Fibroblast of skin of abdomen (primary cell): ENCODE data around the gene NKX3-2.
A peak's percentile ranks its signal among the peaks of the same experiment; 100 is the strongest.

ENCODE experiments used
- DNase-seq: peaks from one replicate; pipeline ENCODE4 v3.0.0-alpha.2; 2013

NKX3-2 gene

GRCh38 chr4:13530823-13531624 lies 13.3 kb downstream of the NKX3-2 start:
- no peak for DNase-seq

- no peak for DNase-seq
These were observed 15.0 kb downstream of the NKX3-2 start for GRCh38 chr4:13529128-13529919.

GRCh38 chr4:13528821-13529127 lies 15.5 kb downstream of the NKX3-2 start:
- no peak for DNase-seq

- DNase-seq, result no peak
These were observed 16.1 kb downstream of the NKX3-2 start for GRCh38 chr4:13527981-13528820.

GRCh38 chr4:13527192-13527980 lies 16.9 kb downstream of the NKX3-2 start:
- no peak for DNase-seq

- no peak for DNase-seq
These were observed 17.6 kb downstream of the NKX3-2 start for GRCh38 chr4:13526658-13527057.

- no peak for DNase-seq
These were observed 18.6 kb downstream of the NKX3-2 start for GRCh38 chr4:13525606-13526281.

- peak; percentile 43 for DNase-seq
These were observed 19.6 kb downstream of the NKX3-2 start for GRCh38 chr4:13524504-13525243.

GRCh38 chr4:13523591-13524503 lies 20.5 kb downstream of the NKX3-2 start:
- no peak for DNase-seq

GRCh38 chr4:13523105-13523477 lies 21.2 kb downstream of the NKX3-2 start:
- no peak for DNase-seq

GRCh38 chr4:13522282-13523104 lies 21.8 kb downstream of the NKX3-2 start:
- DNase-seq, result no peak

- DNase-seq, result no peak
These were observed 23.3 kb downstream of the NKX3-2 start for GRCh38 chr4:13521047-13521446.

- DNase-seq, result no peak
These were observed 27.9 kb downstream of the NKX3-2 start for GRCh38 chr4:13516315-13516860.

GRCh38 chr4:13515268-13515667 lies 29.0 kb downstream of the NKX3-2 start:
- DNase-seq, result no peak

GRCh38 chr4:13514722-13515121 lies 29.6 kb downstream of the NKX3-2 start:
- DNase-seq, result no peak

- no peak for DNase-seq
These were observed 33.2 kb downstream of the NKX3-2 start for GRCh38 chr4:13511101-13511500.

GRCh38 chr4:13509442-13509841 lies 34.9 kb downstream of the NKX3-2 start:
- no peak for DNase-seq

GRCh38 chr4:13504374-13504773 lies 39.9 kb downstream of the NKX3-2 start:
- DNase-seq, result no peak

GRCh38 chr4:13498469-13498868 lies 45.8 kb downstream of the NKX3-2 start:
- no peak for DNase-seq
